LNCAP (cell line): ENCODE measurements around the gene GALNTL6.

Source experiments
- TF ChIP-seq, protein P1 (sequence below): fragments of 450-650 bp; IDR thresholded peaks from 2 replicates; pipeline ENCODE4 v1.5.1; 2017; ENCODE audit warnings: mild to moderate bottlenecking

The GALNTL6 gene

DNA sequence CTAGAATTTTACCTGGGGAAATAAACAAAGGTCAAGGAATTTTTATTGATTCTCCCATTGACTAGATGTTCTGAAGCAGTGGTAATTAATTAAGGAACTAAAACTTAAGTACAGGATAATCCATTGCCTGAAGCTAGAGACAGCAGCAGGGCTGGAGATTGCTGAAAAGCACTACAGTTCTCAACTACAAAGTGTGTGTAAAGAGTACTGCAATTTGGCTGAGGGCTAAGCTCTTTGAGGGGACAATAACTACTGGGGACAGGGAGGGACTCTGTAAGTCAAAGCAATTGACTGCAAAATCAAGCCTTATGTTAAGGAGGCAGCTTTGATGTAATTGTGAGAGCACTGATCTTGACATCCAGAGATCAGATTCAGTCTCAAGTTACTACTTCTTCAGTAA is 260.4 kb downstream of the GALNTL6 start:
- TF ChIP-seq, protein P1, sequence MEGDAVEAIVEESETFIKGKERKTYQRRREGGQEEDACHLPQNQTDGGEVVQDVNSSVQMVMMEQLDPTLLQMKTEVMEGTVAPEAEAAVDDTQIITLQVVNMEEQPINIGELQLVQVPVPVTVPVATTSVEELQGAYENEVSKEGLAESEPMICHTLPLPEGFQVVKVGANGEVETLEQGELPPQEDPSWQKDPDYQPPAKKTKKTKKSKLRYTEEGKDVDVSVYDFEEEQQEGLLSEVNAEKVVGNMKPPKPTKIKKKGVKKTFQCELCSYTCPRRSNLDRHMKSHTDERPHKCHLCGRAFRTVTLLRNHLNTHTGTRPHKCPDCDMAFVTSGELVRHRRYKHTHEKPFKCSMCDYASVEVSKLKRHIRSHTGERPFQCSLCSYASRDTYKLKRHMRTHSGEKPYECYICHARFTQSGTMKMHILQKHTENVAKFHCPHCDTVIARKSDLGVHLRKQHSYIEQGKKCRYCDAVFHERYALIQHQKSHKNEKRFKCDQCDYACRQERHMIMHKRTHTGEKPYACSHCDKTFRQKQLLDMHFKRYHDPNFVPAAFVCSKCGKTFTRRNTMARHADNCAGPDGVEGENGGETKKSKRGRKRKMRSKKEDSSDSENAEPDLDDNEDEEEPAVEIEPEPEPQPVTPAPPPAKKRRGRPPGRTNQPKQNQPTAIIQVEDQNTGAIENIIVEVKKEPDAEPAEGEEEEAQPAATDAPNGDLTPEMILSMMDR = no peak

DNA sequence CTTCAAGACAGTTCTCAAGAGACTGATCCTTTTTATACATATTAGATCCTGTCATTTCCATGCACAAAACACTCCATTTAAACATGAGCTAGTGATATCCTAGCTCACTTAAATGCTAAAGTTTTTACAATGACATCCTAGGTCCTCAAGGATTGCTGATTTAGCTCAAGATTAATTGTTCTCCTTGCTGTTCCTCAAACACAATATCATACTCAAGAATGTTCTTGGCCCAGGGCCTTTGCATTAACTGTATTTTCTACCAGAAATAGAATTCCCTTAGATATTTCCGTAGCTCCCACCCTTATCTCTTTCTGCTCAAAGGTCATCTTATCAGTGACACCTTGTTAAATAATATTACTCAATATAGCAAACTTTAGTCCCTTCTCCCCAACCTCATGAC is 270.1 kb downstream of the GALNTL6 start:
- TF ChIP-seq, protein P1 = no peak

DNA sequence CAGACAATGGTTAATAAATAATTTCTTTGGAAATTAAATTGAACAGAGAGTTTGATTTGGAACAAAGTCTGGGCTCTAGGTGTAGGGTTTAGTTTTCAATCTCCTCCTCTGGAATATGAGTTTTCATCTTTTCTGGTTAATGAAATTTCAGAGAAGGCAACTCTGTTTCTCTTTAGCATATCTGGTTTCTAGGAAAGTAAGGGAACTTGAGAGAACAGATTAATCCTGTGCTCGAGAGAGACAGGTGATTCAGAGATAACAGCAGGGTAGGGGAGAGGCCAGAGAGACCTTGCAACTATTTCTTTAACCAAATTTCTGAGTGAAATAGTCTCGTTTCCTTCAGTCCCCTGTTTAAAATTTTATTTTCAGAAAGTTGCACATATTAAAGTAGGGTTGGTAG is 275.4 kb downstream of the GALNTL6 start:
- TF ChIP-seq, protein P1 = no peak

DNA sequence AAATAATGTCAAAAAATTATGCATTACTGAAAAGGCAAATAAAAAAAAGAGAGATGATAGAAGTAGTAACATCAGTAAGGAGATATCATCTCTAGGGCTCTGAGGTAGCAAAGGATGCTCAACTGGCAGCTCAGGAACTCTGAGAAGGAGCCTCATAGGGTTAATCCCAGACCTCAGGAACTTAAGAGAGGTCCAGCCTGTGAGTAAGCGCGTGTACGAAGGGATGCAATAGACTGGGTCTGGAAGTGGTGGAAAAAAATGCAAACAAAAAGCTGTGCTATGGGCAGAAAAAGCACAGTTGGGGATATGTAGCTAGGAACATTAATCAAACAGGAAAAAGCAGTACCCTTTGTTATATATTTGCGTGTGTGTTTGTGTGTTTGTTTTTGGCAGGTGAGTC is 282.0 kb downstream of the GALNTL6 start:
- TF ChIP-seq, protein P1 = no peak

DNA sequence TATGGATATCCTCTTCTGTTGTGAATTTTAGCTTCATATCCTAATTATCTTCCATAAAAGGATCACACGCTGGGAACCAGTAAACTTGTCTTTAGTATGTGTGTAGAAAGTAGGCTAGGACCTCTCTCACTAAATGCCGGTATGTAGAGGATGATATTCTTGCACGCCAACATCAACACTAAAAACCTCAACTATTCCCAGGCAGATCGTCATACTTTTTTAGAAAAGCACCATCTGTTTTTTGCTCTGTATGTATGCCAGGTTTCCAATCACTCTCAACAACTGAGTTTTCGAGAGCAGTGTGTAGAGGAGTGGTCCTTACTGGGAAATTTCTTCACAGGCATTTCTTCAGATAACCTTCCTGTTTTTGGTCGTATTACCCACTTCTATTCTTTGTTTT is 283.6 kb downstream of the GALNTL6 start:
- TF ChIP-seq, protein P1 = no peak

DNA sequence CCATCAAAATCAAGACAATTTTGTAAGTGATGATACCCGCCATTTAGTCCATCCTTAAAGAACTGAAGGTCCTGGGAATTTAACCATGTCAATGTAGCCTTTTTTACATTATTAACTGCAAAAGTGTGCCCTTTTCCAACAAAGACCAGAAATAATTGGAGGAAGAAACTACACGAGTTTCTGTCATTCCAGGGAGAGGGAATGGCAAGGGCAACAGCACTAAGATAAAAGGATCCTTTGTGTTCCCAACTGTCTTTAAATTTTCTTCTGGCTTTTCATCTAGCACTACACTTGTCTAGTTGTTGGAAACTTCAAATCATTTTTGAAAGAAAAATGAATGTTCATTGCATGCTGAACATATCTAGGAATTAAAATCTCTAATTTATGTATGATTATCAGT is 286.2 kb downstream of the GALNTL6 start:
- TF ChIP-seq, protein P1 = no peak

DNA sequence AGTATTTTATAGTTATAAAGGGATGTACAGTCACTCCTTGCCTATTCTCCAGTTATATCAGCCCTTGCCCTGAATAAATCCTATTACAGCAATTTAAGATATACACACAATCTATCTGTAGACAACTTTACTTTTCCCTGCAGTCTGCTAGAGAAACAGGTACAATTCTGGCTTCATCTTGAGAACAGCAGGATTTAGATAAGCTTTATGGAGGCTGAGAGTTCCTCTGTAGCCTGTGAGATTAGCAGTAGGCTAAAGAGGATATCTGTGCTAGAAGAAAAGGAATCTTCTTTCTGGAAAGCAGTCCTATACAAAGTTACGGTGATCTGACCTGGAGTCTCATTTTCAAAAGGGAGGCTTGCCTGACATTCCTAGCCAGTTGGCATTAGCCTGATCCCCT is 290.3 kb downstream of the GALNTL6 start:
- TF ChIP-seq, protein P1 = no peak

DNA sequence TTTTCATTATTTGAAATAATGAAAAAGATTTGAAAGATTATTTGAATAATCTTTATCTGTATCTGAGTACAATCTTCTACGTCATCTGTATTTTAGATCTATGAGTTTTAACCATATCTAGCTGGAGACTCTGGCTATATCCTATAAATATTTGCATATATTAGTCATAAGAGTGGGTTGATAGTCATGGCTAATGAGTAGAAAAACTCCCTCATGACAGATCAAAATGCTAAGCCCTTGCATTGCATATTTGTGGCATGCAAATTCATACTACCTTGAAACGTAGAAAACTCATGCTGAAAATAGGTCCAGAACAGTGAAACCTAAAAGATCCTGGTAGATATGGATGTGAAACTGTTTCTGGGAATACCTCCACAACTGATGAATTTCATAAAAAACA is 291.3 kb downstream of the GALNTL6 start:
- TF ChIP-seq, protein P1 = no peak
